ENCODE data around the gene ITM2B. TPM values are rescaled to one million over a fixed set of nuclear protein-coding genes. Genes with fewer than 3 reads are reported as not detected.

ITM2B gene
- 100 to 1,000 TPM in 5 of 6 donors, 10 to 100 TPM in 1; 90.1 to 854 (median 640) TPM for total RNA-seq

DNA sequence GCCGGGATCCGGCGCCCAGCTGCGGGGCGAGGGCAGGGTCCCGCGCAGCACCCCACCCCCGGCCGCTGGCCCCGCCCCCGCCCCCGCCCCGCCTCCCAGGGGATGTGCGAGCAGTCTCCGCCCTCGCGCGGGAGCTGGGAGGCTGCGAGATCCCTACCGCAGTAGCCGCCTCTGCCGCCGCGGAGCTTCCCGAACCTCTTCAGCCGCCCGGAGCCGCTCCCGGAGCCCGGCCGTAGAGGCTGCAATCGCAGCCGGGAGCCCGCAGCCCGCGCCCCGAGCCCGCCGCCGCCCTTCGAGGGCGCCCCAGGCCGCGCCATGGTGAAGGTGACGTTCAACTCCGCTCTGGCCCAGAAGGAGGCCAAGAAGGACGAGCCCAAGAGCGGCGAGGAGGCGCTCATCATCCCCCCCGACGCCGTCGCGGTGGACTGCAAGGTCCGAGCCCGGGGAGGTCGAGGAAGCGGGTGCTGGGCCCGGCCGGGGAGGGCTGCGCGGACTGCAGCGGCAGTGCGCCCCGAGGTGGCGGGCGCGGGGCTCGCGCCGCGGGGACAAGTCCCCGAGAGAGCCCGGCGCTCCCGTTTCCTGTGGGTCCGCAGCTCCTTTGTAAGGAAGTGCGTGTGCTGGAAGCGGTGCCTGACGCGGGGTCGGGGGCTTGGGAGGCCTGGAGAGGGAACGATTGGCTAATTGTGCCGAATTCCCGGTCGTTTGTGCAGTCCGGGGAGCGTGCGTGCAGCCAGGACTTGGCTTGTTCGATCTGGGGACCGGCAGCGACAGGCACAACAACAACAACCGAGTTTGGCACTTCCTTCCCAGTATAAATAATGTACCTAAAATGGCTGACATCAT lies at the start of gene ITM2B:
ITM2B (plus strand) TSS at position 161 of the 843 bp plus-strand sequence; CDS start at position 316, 155 bp downstream.
- DNase-seq (peak; percentile 85 to 94), ATAC-seq (ENCODE audit: low FRiP score in 2 of 2) (peak; percentile 89 to 95)
- WGBS, 2 donors: 0% methylated on average over 10 to 48 of the region's 94 CpGs
- Histone ChIP-seq H3K36me3 (no peaks in the 10 kb centered on the region), H3K27me3 (no peaks in the 10 kb centered on the region), H3K27ac (peak within 1 kb of the TSS; percentile 98 to 100 (median 100)), H3K9me3 (no peaks in the 10 kb centered on the region), H3K4me3 (peak within 1 kb of the TSS; percentile 42 to 95 (median 91)), H3K4me1 (peaks cover 31 to 41% (median 39%) of the 10 kb centered on the region in 4 donors)
- TF ChIP-seq POLR2A (IDR thresholded peaks at IDR 0.05) (peak; percentile 38 to 96 (median 90)), EP300 (IDR thresholded peaks at IDR 0.05) (no peak), POLR2AphosphoS5 (IDR thresholded peaks at IDR 0.05) (peak; percentile 54 to 95)
- TF ChIP-seq, protein P1, sequence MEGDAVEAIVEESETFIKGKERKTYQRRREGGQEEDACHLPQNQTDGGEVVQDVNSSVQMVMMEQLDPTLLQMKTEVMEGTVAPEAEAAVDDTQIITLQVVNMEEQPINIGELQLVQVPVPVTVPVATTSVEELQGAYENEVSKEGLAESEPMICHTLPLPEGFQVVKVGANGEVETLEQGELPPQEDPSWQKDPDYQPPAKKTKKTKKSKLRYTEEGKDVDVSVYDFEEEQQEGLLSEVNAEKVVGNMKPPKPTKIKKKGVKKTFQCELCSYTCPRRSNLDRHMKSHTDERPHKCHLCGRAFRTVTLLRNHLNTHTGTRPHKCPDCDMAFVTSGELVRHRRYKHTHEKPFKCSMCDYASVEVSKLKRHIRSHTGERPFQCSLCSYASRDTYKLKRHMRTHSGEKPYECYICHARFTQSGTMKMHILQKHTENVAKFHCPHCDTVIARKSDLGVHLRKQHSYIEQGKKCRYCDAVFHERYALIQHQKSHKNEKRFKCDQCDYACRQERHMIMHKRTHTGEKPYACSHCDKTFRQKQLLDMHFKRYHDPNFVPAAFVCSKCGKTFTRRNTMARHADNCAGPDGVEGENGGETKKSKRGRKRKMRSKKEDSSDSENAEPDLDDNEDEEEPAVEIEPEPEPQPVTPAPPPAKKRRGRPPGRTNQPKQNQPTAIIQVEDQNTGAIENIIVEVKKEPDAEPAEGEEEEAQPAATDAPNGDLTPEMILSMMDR (IDR thresholded peaks at IDR 0.05): peak in 4 of 6 experiments; percentile 46 to 70 (median 65)

DNA sequence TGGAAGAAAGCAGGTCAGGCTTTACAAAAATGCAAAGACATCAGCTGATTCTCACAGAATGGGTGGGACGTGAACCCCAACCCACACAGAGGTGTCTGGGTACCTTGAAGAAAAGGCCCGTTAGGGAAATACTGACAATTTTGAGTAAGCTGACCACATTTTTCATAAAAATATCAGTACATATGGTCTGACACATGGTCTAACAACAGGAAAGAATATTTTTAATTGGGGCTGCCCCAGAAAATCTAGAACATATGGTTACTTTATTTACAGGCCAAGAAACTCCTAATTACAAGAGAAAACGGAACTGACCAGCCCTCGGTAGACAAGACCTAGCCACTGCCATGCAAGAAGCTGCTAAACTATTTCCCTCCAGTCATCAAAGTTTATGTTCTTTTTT lies 48.7 kb upstream of the ITM2B start:
- no peak for ATAC-seq (ENCODE audit: low FRiP score in 2 of 2)
- no peaks in the 10 kb centered on the region for H3K36me3 ChIP-seq
- no peak overlapping the region for H3K27ac ChIP-seq
- H3K9me3 ChIP-seq: no peaks in the 10 kb centered on the region
- H3K4me1 ChIP-seq: no peaks in the 10 kb centered on the region
- 88 to 89% methylated on average over 4 of the region's 4 CpGs for WGBS, 2 donors
- DNase-seq: no peak
- no peak overlapping the region for H3K4me3 ChIP-seq
- TF ChIP-seq POLR2AphosphoS5 (IDR thresholded peaks at IDR 0.05) (no peak), POLR2A (IDR thresholded peaks at IDR 0.05) (no peak), EP300 (IDR thresholded peaks at IDR 0.05) (no peak)
- TF ChIP-seq, protein P1 (IDR thresholded peaks at IDR 0.05): no peak
- H3K27me3 ChIP-seq: no peaks in the 10 kb centered on the region

DNA sequence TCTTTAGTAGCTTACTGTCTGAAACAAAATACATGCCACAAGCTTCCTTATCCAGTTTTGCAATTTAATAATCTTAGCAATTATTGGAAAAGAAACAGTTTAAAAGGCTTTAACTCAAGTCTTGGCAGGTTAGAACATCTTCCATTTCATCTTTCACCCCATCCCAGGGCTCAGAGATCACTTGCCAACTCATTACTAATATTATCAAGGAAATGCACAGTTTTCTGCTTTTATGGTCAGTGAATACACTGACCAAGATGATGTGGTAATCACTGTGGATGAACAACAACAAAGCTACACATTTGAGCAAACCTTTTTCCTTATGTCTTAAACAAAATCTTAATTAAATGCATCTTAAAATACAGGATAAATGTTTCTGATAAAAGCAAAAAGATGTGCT lies 48.0 kb upstream of the ITM2B start:
- H3K27me3 ChIP-seq: no peaks in the 10 kb centered on the region
- no peaks in the 10 kb centered on the region for H3K9me3 ChIP-seq
- H3K27ac ChIP-seq: no peak overlapping the region
- ATAC-seq (ENCODE audit: low FRiP score in 2 of 2): no peak
- no peaks in the 10 kb centered on the region for H3K36me3 ChIP-seq
- H3K4me3 ChIP-seq: no peak overlapping the region
- TF ChIP-seq POLR2A (IDR thresholded peaks at IDR 0.05): no peak
- DNase-seq: no peak
- H3K4me1 ChIP-seq: no peaks in the 10 kb centered on the region

DNA sequence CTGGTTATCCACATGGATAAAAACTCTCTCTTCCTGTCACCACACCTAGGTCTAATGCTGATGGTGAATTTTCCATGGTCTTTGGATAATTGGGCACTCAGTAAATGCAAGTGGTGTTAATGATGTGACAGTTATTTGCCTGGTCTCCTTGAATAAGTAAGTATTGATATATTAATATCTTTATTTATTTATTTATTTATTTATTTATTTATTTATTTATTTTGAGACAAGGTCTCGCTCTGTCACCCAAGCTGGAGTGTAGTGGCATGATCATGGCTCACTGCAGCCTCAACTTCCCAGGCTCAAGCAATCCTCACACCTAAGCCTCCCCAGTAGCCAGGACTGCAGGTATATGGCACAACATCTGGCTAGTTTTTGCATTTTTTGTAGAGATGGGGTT lies 46.3 kb upstream of the ITM2B start:
- Histone ChIP-seq H3K27me3 (no peaks in the 10 kb centered on the region), H3K4me1 (no peaks in the 10 kb centered on the region), H3K36me3 (no peaks in the 10 kb centered on the region), H3K27ac (no peak overlapping the region), H3K9me3 (no peaks in the 10 kb centered on the region), H3K4me3 (no peak overlapping the region)
- 91 to 92% methylated on average over 1 of the region's 1 CpG for WGBS, 2 donors
- no peak for DNase-seq
- TF ChIP-seq, protein P1 (IDR thresholded peaks at IDR 0.05): no peak
- TF ChIP-seq POLR2AphosphoS5 (IDR thresholded peaks at IDR 0.05) (no peak), EP300 (IDR thresholded peaks at IDR 0.05) (no peak), POLR2A (IDR thresholded peaks at IDR 0.05) (no peak)
- ATAC-seq (ENCODE audit: low FRiP score in 2 of 2): no peak

DNA sequence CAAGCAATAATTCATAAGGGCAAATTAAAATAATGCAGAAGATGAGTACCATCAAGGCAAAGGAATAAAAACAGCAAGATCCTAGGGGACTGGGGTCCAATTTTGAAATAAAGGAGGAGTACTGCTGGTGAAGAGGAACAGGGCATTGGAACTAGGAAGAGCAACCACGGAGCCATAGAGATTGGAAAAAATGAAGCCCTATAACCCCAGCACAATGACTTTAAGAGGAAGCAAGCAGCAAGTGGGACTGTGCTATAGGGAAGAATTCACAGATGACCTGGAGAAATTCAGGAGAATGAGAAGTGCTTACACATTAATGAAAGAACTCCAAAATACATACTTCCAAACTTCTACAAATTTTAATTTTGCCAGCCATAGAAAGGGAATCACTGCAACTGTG lies 44.9 kb upstream of the ITM2B start:
- no peak for ATAC-seq (ENCODE audit: low FRiP score in 2 of 2)

More for the DNA sequence above, 44.9 kb upstream of the ITM2B start:
- Histone ChIP-seq H3K4me1 (no peaks in the 10 kb centered on the region), H3K9me3 (no peaks in the 10 kb centered on the region), H3K27me3 (no peaks in the 10 kb centered on the region), H3K36me3 (no peaks in the 10 kb centered on the region), H3K27ac (no peak overlapping the region), H3K4me3 (no peak overlapping the region)
- TF ChIP-seq, protein P1 (IDR thresholded peaks at IDR 0.05): no peak
- TF ChIP-seq POLR2A (IDR thresholded peaks at IDR 0.05) (no peak), POLR2AphosphoS5 (IDR thresholded peaks at IDR 0.05) (no peak), EP300 (IDR thresholded peaks at IDR 0.05) (no peak)
- whole genome bisulfite sequencing, 2 donors: 64 to 66% methylated on average over 1 of the region's 1 CpG
- no peak for DNase-seq

Data from upper lobe of left lung (tissue), 6 donors.